Measurements from ENCODE around the gene CAPN10. TPM values are rescaled to one million over a fixed set of nuclear protein-coding genes. Genes with fewer than 3 reads are reported as not detected.

CAPN10 gene
- total RNA-seq, 1 donor from 2014 or later = 24.9 TPM

DNA sequence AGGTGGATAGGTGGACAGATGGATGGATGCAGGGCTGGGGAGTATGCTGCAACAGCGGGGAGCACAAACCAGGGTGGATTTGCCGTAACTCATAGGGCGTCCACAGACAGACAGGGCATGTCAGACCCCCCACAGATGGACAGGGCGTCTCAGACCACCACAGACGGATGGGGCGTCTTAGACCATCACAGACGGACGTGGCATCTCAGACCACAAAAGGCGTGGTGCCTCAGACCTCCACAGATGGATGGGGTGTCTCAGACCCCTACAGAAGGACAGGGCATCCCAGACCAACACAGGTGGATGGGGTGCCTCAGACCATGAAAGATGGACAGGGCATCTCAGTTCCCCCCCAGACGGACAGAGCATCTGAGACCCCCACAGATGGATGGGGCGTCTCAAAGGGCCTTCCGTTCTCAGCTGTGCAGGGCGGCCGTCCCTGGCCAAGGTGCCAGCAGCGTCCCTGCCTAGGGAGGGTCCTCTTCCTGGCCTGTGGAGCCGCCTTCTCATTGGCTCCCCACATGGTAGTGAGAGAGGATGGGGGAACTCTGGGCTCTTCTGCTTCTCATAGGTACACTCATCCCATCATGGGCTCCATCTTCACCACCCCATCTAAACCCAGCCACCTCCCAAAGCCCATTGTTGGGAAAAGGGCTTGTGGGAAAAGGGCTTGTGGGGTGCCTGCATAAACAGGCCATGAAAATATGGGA lies 30.8 kb upstream of the CAPN10 start:
- no peaks in the 10 kb centered on the region for H3K36me3 ChIP-seq (ENCODE audit: insufficient read depth, low read length)
- peaks cover 5% of the 10 kb centered on the region for H3K9me3 Mint-ChIP-seq (ENCODE audit: unreplicated experiment)
- H3K9me3 ChIP-seq (ENCODE audit: insufficient read depth, low read depth, low read length) = no peaks in the 10 kb centered on the region
- no peak for DNase-seq (ENCODE audit: low read depth)
- H3K27ac Mint-ChIP-seq (ENCODE audit: unreplicated experiment) = no peak overlapping the region
- no peak overlapping the region for H3K9ac ChIP-seq (ENCODE audit: low read length)
- no peaks in the 10 kb centered on the region for H3K27me3 ChIP-seq (ENCODE audit: insufficient read depth, low read length)
- no peak overlapping the region for H3K4me3 ChIP-seq (ENCODE audit: insufficient read depth, low read depth, low read length)
- TF ChIP-seq, protein P1, sequence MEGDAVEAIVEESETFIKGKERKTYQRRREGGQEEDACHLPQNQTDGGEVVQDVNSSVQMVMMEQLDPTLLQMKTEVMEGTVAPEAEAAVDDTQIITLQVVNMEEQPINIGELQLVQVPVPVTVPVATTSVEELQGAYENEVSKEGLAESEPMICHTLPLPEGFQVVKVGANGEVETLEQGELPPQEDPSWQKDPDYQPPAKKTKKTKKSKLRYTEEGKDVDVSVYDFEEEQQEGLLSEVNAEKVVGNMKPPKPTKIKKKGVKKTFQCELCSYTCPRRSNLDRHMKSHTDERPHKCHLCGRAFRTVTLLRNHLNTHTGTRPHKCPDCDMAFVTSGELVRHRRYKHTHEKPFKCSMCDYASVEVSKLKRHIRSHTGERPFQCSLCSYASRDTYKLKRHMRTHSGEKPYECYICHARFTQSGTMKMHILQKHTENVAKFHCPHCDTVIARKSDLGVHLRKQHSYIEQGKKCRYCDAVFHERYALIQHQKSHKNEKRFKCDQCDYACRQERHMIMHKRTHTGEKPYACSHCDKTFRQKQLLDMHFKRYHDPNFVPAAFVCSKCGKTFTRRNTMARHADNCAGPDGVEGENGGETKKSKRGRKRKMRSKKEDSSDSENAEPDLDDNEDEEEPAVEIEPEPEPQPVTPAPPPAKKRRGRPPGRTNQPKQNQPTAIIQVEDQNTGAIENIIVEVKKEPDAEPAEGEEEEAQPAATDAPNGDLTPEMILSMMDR (IDR thresholded peaks at IDR 0.05; ENCODE audit: insufficient read depth, low read depth, low read length) = no peak
- TF ChIP-seq EZH2 (IDR thresholded peaks at IDR 0.05; ENCODE audit: insufficient read depth, low read length) = no peak
- H4K20me1 ChIP-seq (ENCODE audit: insufficient read depth, low read length) = peaks cover 23% of the 10 kb centered on the region
- H3K27ac ChIP-seq (ENCODE audit: low read depth, low read length) = no peak overlapping the region
- peaks cover 17% of the 10 kb centered on the region for H3K36me3 Mint-ChIP-seq (ENCODE audit: low read depth, unreplicated experiment)
- H3K4me1 Mint-ChIP-seq (ENCODE audit: low read depth, unreplicated experiment) = peaks cover 2% of the 10 kb centered on the region
- H3K27me3 Mint-ChIP-seq (ENCODE audit: low read depth, unreplicated experiment) = peaks cover 2% of the 10 kb centered on the region
- H3K4me1 ChIP-seq (ENCODE audit: insufficient read depth, low read length) = peaks cover 27% of the 10 kb centered on the region
- no peak overlapping the region for H3K4me3 Mint-ChIP-seq (ENCODE audit: unreplicated experiment)
- H2AFZ ChIP-seq (ENCODE audit: low read depth, low read length) = no peak overlapping the region
- no peak for FAIRE-seq
- H3K4me2 ChIP-seq (ENCODE audit: low read length) = no peak overlapping the region
- H3K79me2 ChIP-seq (ENCODE audit: insufficient read depth, low read length) = peaks cover 35% of the 10 kb centered on the region

DNA sequence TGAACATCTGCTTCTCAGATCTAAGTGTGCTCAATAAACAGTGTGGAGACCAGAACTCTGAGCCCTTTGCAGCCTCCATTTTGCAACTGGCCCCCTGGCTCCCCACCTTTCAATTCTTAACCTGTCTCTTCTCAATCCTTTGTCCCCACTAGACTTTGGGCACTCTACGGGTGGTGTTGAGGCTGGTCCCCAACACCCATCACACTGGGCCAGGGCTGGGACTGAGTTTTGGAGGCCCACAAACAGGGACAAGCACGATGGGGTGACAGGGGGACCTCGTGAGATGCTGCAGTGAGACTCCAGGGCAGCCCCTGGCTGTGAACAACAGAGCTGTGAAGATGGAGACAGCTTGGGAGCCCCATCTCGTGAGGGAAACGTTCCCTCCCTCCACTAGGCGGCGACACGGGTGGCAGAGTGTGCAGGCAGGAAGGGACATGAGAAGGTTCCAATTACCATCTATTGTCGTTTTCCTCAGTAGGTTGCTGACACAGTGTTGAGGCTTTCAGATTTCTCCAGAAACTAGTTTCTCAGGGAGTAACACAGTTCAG lies 29.9 kb upstream of the CAPN10 start:
- peaks cover 33% of the 10 kb centered on the region for H3K4me1 ChIP-seq (ENCODE audit: insufficient read depth, low read length)
- Mint-ChIP-seq H3K36me3 (ENCODE audit: low read depth, unreplicated experiment) (peaks cover 13% of the 10 kb centered on the region), H3K27ac (ENCODE audit: unreplicated experiment) (no peak overlapping the region), H3K27me3 (ENCODE audit: low read depth, unreplicated experiment) (peaks cover 2% of the 10 kb centered on the region), H3K4me1 (ENCODE audit: low read depth, unreplicated experiment) (peaks cover 5% of the 10 kb centered on the region), H3K4me3 (ENCODE audit: unreplicated experiment) (peak overlapping the region; percentile 66), H3K9me3 (ENCODE audit: unreplicated experiment) (peaks cover 2% of the 10 kb centered on the region)
- H3K27ac ChIP-seq (ENCODE audit: low read depth, low read length) = no peak overlapping the region
- no peak for FAIRE-seq
- TF ChIP-seq, protein P1 (IDR thresholded peaks at IDR 0.05; ENCODE audit: insufficient read depth, low read depth, low read length) = peak; percentile 51
- no peak for TF ChIP-seq EZH2 (IDR thresholded peaks at IDR 0.05; ENCODE audit: insufficient read depth, low read length)
- H3K27me3 ChIP-seq (ENCODE audit: insufficient read depth, low read length) = no peaks in the 10 kb centered on the region
- H3K36me3 ChIP-seq (ENCODE audit: insufficient read depth, low read length) = no peaks in the 10 kb centered on the region
- peaks cover 23% of the 10 kb centered on the region for H4K20me1 ChIP-seq (ENCODE audit: insufficient read depth, low read length)
- H3K4me2 ChIP-seq (ENCODE audit: low read length) = peak overlapping the region; percentile 88
- DNase-seq (ENCODE audit: low read depth) = no peak
- H2AFZ ChIP-seq (ENCODE audit: low read depth, low read length) = peak overlapping the region; percentile 70
- no peaks in the 10 kb centered on the region for H3K9me3 ChIP-seq (ENCODE audit: insufficient read depth, low read depth, low read length)
- peak overlapping the region; percentile 48 for H3K4me3 ChIP-seq (ENCODE audit: insufficient read depth, low read depth, low read length)
- peaks cover 35% of the 10 kb centered on the region for H3K79me2 ChIP-seq (ENCODE audit: insufficient read depth, low read length)
- peak overlapping the region; percentile 63 for H3K9ac ChIP-seq (ENCODE audit: low read length)
